ENCODE measurements around the gene GRIK2.

DNA sequence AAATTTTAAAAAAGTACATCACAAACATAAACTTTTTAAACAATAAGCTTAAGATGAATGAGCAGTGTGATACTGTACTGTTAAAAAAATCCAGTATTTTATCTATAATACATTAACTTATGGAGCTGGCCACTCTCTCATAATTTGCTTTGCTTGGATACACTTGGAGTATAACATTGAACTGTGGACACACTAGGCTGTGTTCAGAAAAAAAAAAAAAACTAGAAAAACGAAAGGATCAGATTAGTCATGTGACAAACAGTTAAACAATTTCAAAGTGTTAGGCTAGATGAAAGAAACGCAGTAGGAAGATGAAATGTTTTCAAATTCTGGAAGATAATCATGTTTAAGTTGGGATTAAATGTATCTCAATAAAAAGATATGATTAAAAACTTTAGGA is 220.0 kb downstream of the GRIK2 start:
- TF ChIP-seq, protein P1, sequence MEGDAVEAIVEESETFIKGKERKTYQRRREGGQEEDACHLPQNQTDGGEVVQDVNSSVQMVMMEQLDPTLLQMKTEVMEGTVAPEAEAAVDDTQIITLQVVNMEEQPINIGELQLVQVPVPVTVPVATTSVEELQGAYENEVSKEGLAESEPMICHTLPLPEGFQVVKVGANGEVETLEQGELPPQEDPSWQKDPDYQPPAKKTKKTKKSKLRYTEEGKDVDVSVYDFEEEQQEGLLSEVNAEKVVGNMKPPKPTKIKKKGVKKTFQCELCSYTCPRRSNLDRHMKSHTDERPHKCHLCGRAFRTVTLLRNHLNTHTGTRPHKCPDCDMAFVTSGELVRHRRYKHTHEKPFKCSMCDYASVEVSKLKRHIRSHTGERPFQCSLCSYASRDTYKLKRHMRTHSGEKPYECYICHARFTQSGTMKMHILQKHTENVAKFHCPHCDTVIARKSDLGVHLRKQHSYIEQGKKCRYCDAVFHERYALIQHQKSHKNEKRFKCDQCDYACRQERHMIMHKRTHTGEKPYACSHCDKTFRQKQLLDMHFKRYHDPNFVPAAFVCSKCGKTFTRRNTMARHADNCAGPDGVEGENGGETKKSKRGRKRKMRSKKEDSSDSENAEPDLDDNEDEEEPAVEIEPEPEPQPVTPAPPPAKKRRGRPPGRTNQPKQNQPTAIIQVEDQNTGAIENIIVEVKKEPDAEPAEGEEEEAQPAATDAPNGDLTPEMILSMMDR (IDR thresholded peaks at IDR 0.05) = no peak
- no peak for TF ChIP-seq ZFX (IDR thresholded peaks at IDR 0.05; ENCODE audit: borderline replicate concordance)
